ENCODE measurements around the gene SNTB2. TPM values are rescaled to one million over a fixed set of nuclear protein-coding genes. Genes with fewer than 3 reads are reported as not detected.

SNTB2 gene
- total RNA-seq, 4 donors from 2014 or later = 14.5 to 140 (median 28.7) TPM

DNA sequence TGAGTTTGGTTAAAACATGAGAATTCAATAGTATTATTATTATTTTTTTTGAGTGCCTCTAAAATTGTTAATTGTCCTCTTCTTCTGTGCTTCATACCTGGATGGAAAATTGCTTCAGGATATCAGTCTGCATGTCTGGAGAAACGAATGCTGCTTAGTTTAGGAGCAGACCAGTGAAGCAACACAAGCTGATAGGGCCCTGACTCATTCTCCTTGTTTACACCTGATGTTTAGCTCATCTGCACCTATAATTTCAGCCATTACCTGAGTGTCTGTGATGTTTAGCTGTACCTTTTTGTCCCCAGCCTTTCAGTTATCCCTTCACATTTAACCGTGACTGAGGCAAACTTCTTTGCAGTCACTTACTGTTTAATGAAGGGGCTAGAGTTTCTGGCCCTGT is 14.8 kb downstream of the SNTB2 start:
- H3K36me3 ChIP-seq = no peaks in the 10 kb centered on the region
- peaks cover 0 to 7% (median 0%) of the 10 kb centered on the region in 4 donors for H3K4me1 ChIP-seq
- DNase-seq = no peak
- H3K27me3 ChIP-seq = no peaks in the 10 kb centered on the region
- H3K9me3 ChIP-seq = no peaks in the 10 kb centered on the region
- no peak for TF ChIP-seq POLR2A (IDR thresholded peaks at IDR 0.05)
- TF ChIP-seq, protein P1, sequence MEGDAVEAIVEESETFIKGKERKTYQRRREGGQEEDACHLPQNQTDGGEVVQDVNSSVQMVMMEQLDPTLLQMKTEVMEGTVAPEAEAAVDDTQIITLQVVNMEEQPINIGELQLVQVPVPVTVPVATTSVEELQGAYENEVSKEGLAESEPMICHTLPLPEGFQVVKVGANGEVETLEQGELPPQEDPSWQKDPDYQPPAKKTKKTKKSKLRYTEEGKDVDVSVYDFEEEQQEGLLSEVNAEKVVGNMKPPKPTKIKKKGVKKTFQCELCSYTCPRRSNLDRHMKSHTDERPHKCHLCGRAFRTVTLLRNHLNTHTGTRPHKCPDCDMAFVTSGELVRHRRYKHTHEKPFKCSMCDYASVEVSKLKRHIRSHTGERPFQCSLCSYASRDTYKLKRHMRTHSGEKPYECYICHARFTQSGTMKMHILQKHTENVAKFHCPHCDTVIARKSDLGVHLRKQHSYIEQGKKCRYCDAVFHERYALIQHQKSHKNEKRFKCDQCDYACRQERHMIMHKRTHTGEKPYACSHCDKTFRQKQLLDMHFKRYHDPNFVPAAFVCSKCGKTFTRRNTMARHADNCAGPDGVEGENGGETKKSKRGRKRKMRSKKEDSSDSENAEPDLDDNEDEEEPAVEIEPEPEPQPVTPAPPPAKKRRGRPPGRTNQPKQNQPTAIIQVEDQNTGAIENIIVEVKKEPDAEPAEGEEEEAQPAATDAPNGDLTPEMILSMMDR (IDR thresholded peaks at IDR 0.05) = no peak
- no peak overlapping the region for H3K4me3 ChIP-seq
- no peak overlapping the region for H3K27ac ChIP-seq

- TF ChIP-seq, protein P1 (IDR thresholded peaks at IDR 0.05) = no peak
- TF ChIP-seq POLR2A (IDR thresholded peaks at IDR 0.05) = no peak
- no peaks in the 10 kb centered on the region for H3K9me3 ChIP-seq
- H3K27ac ChIP-seq = peak overlapping the region in 1 of 4 donors; percentile 5
- no peaks in the 10 kb centered on the region for H3K27me3 ChIP-seq
- no peak overlapping the region for H3K4me3 ChIP-seq
- H3K4me1 ChIP-seq = peaks cover 0 to 7% (median 0%) of the 10 kb centered on the region in 4 donors
- no peak for DNase-seq
- H3K36me3 ChIP-seq = no peaks in the 10 kb centered on the region
Observed at GRCh38 chr16:69204172-69204571, 17.2 kb downstream of the SNTB2 start.

GRCh38 chr16:69209735-69210134 is 22.8 kb downstream of the SNTB2 start:
- TF ChIP-seq, protein P1 (IDR thresholded peaks at IDR 0.05) = no peak
- no peak for TF ChIP-seq POLR2A (IDR thresholded peaks at IDR 0.05)

GRCh38 chr16:69217433-69217832 is 30.5 kb downstream of the SNTB2 start:
- no peak overlapping the region for H3K4me3 ChIP-seq
- no peak for DNase-seq

More at GRCh38 chr16:69209735-69210134, 22.8 kb downstream of the SNTB2 start:
- no peak for DNase-seq
- Histone ChIP-seq H3K27me3 (no peaks in the 10 kb centered on the region), H3K36me3 (no peaks in the 10 kb centered on the region), H3K4me3 (no peak overlapping the region), H3K4me1 (no peaks in the 10 kb centered on the region), H3K27ac (no peak overlapping the region), H3K9me3 (no peaks in the 10 kb centered on the region)

GRCh38 chr16:69219279-69219678 is 32.3 kb downstream of the SNTB2 start:
- no peaks in the 10 kb centered on the region for H3K27me3 ChIP-seq
- no peaks in the 10 kb centered on the region for H3K36me3 ChIP-seq
- no peaks in the 10 kb centered on the region for H3K9me3 ChIP-seq
- TF ChIP-seq POLR2A (IDR thresholded peaks at IDR 0.05) = no peak
- TF ChIP-seq, protein P1 (IDR thresholded peaks at IDR 0.05) = no peak
- no peak overlapping the region for H3K4me3 ChIP-seq
- peaks cover 0 to 15% (median 0%) of the 10 kb centered on the region in 4 donors for H3K4me1 ChIP-seq
- H3K27ac ChIP-seq = no peak overlapping the region
- DNase-seq = no peak

More at GRCh38 chr16:69217433-69217832, 30.5 kb downstream of the SNTB2 start:
- Histone ChIP-seq H3K36me3 (no peaks in the 10 kb centered on the region), H3K4me1 (peaks cover 0 to 15% (median 0%) of the 10 kb centered on the region in 4 donors), H3K27me3 (no peaks in the 10 kb centered on the region), H3K9me3 (no peaks in the 10 kb centered on the region), H3K27ac (no peak overlapping the region)
- TF ChIP-seq, protein P1 (IDR thresholded peaks at IDR 0.05) = no peak
- TF ChIP-seq POLR2A (IDR thresholded peaks at IDR 0.05) = no peak

GRCh38 chr16:69223882-69224281 is 36.9 kb downstream of the SNTB2 start:
- H3K36me3 ChIP-seq = no peaks in the 10 kb centered on the region
- no peaks in the 10 kb centered on the region for H3K4me1 ChIP-seq
- H3K4me3 ChIP-seq = no peak overlapping the region
- H3K27me3 ChIP-seq = no peaks in the 10 kb centered on the region
- no peak for DNase-seq
- TF ChIP-seq, protein P1 (IDR thresholded peaks at IDR 0.05) = no peak
- TF ChIP-seq POLR2A (IDR thresholded peaks at IDR 0.05) = no peak
- no peaks in the 10 kb centered on the region for H3K9me3 ChIP-seq
- H3K27ac ChIP-seq = no peak overlapping the region
